ENCODE data around the gene ADAMTSL5. TPM values are rescaled to one million over a fixed set of nuclear protein-coding genes. Genes with fewer than 3 reads are reported as not detected.

The ADAMTSL5 gene
- total and polyA plus RNA-seq, 2 of the 8 experiments (the other 6 are each of a cell fraction or from before 2014, with no cell fraction given), result 0.82 to 0.99 TPM

DNA sequence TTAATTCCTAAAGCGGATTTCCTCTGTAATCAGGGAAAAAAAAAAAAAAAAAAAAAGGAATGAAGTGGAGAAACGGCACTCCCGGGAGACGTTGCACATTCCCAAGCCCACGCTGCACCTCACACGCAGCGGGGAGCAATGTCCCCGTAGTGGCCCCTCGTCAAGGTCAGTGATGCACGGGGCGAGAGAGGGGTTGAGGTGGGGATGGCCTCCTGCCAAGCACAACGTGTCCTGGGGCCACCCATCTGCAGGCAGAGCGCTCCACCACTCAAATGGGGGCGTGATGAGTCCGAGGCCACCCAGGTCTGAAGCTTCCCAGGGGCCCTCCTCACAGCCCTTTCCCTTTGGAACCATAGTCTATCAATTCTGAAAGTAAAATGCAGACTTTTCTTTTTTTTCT lies 26.2 kb upstream of the ADAMTSL5 start:
- H3K9ac ChIP-seq (replicated peaks in 1 of 4; ENCODE audit: extremely low read depth in 1 of 4, low read depth in 3 of 4, low read length in 3 of 4), result no peak overlapping the region
- H2BK20ac ChIP-seq (ENCODE audit: low read length), result no peak overlapping the region
- H2BK5ac ChIP-seq (ENCODE audit: low read depth, low read length), result no peak overlapping the region
- H3K23ac ChIP-seq (ENCODE audit: insufficient read length), result no peak overlapping the region
- POLR2A ChIA-PET (ENCODE audit: partially characterized antibody), result no interaction called here
- H3K27me3 ChIP-seq (replicated peaks in 1 of 4; ENCODE audit: control insufficient read depth in 3 of 4, extremely low read depth in 1 of 4, insufficient read depth in 3 of 4, low read length in 3 of 4), result no peaks in the 10 kb centered on the region
- no peaks in the 10 kb centered on the region for H3K36me3 ChIP-seq (ENCODE audit: control insufficient read depth in 2 of 4, insufficient read depth in 4 of 4, low read length in 3 of 4)
- DNase-seq (ENCODE audit: low read depth in 1 of 2, low spot score in 2 of 2) (no peak), FAIRE-seq (no peak)
- no peaks in the 10 kb centered on the region for H3K79me2 ChIP-seq (ENCODE audit: control insufficient read depth in 1 of 2, insufficient read depth in 2 of 2, low read length in 2 of 2)
- no peak overlapping the region for H3K14ac ChIP-seq (ENCODE audit: insufficient read length)
- CTCF ChIA-PET (ENCODE audit: partially characterized antibody), result no interaction called here
- no peak overlapping the region for H2AK5ac ChIP-seq (ENCODE audit: low read depth, low read length)
- H4K91ac ChIP-seq (replicated peaks; ENCODE audit: insufficient read length, low read length), result no peak overlapping the region
- H3K4me2 ChIP-seq (ENCODE audit: insufficient read depth in 1 of 2, low read depth in 2 of 2, low read length in 2 of 2), result no peak overlapping the region
- H2AFZ ChIP-seq (ENCODE audit: low read length), result no peak overlapping the region
- peaks cover 0 to 4% of the 10 kb centered on the region in 2 experiments for H4K20me1 ChIP-seq (replicated peaks in 1 of 2; ENCODE audit: control insufficient read depth in 1 of 2, insufficient read depth in 2 of 2, low read length in 2 of 2)
- H2BK12ac ChIP-seq (ENCODE audit: low read depth, low read length), result no peak overlapping the region
- no peak overlapping the region for H3K56ac ChIP-seq (replicated peaks; ENCODE audit: insufficient read length, low read depth, low read length)
- 85% methylated on average over 14 of the region's 15 CpGs; no CpG with 5 or more reads in 1 of the 2 experiments for WGBS, 2 experiments (ENCODE audit: extremely low coverage in 1 of 2, insufficient coverage in 1 of 2, insufficient read length in 1 of 2, insufficient replicate concordance in 2 of 2, low coverage in 1 of 2, low lambda C conversion rate in 2 of 2, missing lambda C conversion rate in 1 of 2)
- H3K4ac ChIP-seq (replicated peaks; ENCODE audit: insufficient read length, low read depth, low read length), result no peak overlapping the region
- H3K18ac ChIP-seq (ENCODE audit: extremely low read depth, low read length), result no peak overlapping the region
- H2BK120ac ChIP-seq (replicated peaks; ENCODE audit: low read depth, low read length), result no peak overlapping the region
- no peak overlapping the region for H4K5ac ChIP-seq (ENCODE audit: insufficient read length, low read depth, low read length)
- H4K8ac ChIP-seq (ENCODE audit: extremely low read depth, insufficient read depth, low read length), result no peak overlapping the region
- no peaks in the 10 kb centered on the region for H3K79me1 ChIP-seq (ENCODE audit: low read depth, low read length)
- H3K23me2 ChIP-seq (ENCODE audit: low read depth, low read length), result no peaks in the 10 kb centered on the region
- peaks cover 0 to 3% of the 10 kb centered on the region in 2 experiments; a peak in 1 of 4 replicates for H3K9me3 ChIP-seq (ENCODE audit: insufficient read depth in 2 of 2, low read depth in 1 of 2, low read length in 1 of 2)
- H2BK15ac ChIP-seq (ENCODE audit: low read length), result 0 out of 2 replicates have a peak overlapping the region, but pooled peaks have one; percentile 61
- H3K27ac ChIP-seq (ENCODE audit: low read depth, low read length), result no peak overlapping the region
- no peaks in the 10 kb centered on the region; a peak in 1 of 7 replicates for H3K4me1 ChIP-seq (replicated peaks in 1 of 4; ENCODE audit: control insufficient read depth in 3 of 4, insufficient read depth in 4 of 4, low read length in 3 of 4)
- H3K4me3 ChIP-seq (ENCODE audit: extremely low read depth in 1 of 4, insufficient read depth in 2 of 4, low read depth in 3 of 4, low read length in 4 of 4), result no peak overlapping the region
- TF ChIP-seq SIN3A (conservative IDR thresholded peaks at IDR 0.05 in 1 of 2, IDR thresholded peaks at IDR 0.05 in 1 of 2; ENCODE audit: low read depth in 1 of 2, low read length in 2 of 2) (no peak), HDAC2 (IDR thresholded peaks at IDR 0.05; ENCODE audit: borderline replicate concordance in 1 of 2, low read depth in 2 of 2, low read length in 2 of 2) (no peak), TEAD4 (IDR thresholded peaks at IDR 0.05; ENCODE audit: low read depth, low read length) (no peak), NRF1 (IDR thresholded peaks at IDR 0.05; ENCODE audit: low read depth, low read length) (no peak)
